NT2/D1 (cell line): ENCODE measurements around the gene TNRC6C.

Experiments used
- SUZ12 ChIP-seq: IDR thresholded peaks from 2 replicates; pipeline ENCODE4 v1.6.1; 2011; ENCODE audit not compliant: insufficient read length, insufficient read depth; ENCODE audit errors: extremely low read depth
- YY1 ChIP-seq: IDR thresholded peaks from 2 replicates; pipeline ENCODE4 v1.6.1; 2011; ENCODE audit not compliant: insufficient read length, insufficient read depth
- ZNF274 ChIP-seq: IDR thresholded peaks from 2 replicates; pipeline ENCODE4 v1.6.1; 2011; ENCODE audit warnings: mild to moderate bottlenecking, low read depth, low read length

- TF ChIP-seq YY1 (no peak), ZNF274 (no peak), SUZ12 (no peak)
Measured at GRCh38 chr17:77990301-77990700, 31.8 kb downstream of the TNRC6C start.
